Epithelial cell of esophagus (primary cell): ENCODE results near the gene DPYD.

Source experiments
- DNase-seq: peaks from one replicate; pipeline ENCODE4 v3.0.0; 2010; ENCODE audit warnings: low read depth
- H3K4me3 ChIP-seq: 2 replicates; pipeline ENCODE4 v1.5.1; 2011; ENCODE audit warnings: mild to moderate bottlenecking, low read length, control low read depth
- TF ChIP-seq, protein P1 (sequence below): IDR thresholded peaks from 2 replicates; pipeline ENCODE4 v1.5.1; 2011; ENCODE audit warnings: low read depth, mild to moderate bottlenecking, low read length, control low read depth, inconsistent platforms; ENCODE audit not compliant: insufficient read depth; ENCODE audit errors: missing control alignments

DPYD gene

DNA sequence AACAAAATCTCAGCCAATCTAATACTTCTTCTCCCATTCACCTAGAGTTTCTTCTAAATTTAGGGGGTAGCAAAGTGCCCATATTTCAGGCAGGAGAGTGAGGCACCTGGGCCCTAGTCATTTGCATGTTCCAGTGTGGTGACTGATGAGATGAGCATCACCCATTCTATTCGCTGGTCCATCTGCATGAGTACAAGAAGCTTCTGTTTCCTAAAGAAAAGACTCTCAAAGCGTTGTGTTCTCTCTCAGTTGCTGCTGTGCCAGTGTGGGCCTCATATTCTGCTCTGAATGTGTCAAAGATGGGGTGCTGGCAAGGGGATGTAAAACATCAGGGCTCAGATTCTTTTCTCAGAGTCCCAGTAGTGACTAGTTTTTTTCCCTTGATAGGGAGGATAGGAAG, 16.1 kb upstream of the DPYD start:
- no peak overlapping the region for H3K4me3 ChIP-seq
- DNase-seq = no peak
- TF ChIP-seq, protein P1, sequence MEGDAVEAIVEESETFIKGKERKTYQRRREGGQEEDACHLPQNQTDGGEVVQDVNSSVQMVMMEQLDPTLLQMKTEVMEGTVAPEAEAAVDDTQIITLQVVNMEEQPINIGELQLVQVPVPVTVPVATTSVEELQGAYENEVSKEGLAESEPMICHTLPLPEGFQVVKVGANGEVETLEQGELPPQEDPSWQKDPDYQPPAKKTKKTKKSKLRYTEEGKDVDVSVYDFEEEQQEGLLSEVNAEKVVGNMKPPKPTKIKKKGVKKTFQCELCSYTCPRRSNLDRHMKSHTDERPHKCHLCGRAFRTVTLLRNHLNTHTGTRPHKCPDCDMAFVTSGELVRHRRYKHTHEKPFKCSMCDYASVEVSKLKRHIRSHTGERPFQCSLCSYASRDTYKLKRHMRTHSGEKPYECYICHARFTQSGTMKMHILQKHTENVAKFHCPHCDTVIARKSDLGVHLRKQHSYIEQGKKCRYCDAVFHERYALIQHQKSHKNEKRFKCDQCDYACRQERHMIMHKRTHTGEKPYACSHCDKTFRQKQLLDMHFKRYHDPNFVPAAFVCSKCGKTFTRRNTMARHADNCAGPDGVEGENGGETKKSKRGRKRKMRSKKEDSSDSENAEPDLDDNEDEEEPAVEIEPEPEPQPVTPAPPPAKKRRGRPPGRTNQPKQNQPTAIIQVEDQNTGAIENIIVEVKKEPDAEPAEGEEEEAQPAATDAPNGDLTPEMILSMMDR = no peak

DNA sequence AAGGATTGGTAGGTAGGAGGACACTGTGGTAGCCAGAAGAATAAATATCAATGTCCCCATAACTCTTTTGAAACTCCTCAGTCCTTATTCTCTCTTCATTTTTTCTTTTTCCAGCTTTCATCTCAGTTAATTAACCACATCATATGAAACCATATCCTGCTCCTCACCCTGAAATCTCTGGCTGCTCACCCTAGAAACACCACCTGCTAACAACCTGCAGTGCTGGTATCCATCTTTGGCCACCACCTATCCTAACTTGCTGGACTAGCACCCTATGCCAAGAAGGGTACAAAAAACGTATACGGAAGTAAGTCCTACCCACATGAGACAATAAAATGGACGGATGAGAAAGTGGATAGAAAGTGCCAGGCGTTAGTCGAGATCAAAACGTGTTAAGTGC, 13.7 kb upstream of the DPYD start:
- TF ChIP-seq, protein P1 = no peak
- DNase-seq = no peak

GRCh38 chr1:97929874-97930851, 9.3 kb upstream of the DPYD start:
- no peak overlapping the region for H3K4me3 ChIP-seq
- DNase-seq = no peak
- TF ChIP-seq, protein P1 = no peak

More for the DNA sequence above, 13.7 kb upstream of the DPYD start:
- H3K4me3 ChIP-seq = no peak overlapping the region

DNA sequence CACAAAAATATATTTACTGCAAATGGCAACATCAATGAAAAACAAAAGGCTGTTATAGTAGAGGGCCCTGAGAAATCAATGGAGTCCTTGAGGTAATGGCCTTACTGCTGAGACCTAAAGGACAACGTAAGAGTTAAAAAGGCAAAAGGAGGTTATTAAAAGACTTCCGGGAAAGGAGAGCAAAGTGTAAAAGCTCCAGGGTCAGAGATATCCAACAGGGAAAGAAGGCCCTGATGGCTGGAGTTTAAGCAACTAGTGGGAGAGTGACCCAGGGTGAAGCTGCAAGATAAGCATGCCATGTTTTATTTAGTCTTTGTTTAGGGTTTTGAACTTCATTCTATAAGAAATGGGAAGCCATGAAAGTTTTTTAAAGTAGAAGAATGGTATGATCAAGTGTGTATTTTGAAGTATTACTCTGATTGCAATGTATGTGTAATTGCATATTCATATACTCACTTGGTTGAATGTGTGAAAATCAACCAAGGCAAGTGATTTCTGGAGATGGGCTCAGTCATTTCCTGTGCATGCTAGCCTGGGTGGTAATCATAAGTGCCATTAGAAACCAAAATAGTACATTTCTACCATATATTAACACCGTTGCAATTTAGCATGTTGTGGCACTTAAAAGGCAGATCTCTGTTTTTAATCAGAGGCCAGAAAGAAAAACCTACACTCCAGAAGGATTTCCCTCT, 5.3 kb upstream of the DPYD start:
- H3K4me3 ChIP-seq = no peak overlapping the region
- DNase-seq = no peak
- TF ChIP-seq, protein P1 = no peak

- TF ChIP-seq, protein P1 = no peak
- DNase-seq = no peak
- H3K4me3 ChIP-seq = no peak overlapping the region
Measured at GRCh38 chr1:97925151-97925550, 4.3 kb upstream of the DPYD start.

DNA sequence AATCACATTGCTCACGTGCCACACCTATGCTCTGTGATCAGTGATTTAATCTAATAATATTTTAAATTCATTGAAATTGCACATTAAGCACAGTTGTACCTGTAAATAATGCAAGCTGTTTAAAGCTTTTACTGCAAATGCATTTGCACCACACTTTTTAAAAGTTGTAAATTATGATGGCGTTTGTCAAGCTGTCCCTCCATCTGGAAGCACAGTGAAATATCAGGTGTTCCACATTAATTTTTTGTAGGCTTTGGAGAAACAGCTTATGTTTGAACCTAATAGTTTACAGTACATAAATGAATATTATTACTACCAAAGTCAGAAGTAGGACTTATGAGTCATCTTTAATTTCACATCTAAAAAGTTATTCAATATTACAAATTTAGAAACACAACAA, 3.0 kb upstream of the DPYD start:
- no peak overlapping the region for H3K4me3 ChIP-seq
- no peak for DNase-seq
- TF ChIP-seq, protein P1 = no peak
